OCI-LY1 (cell line): Measurements from ENCODE around the gene SHC3.

ENCODE experiments used
- CTCF ChIP-seq: fragments of 200-600 bp; sonication (generic), shearing (Covaris generic); IDR thresholded peaks from 2 replicates; pipeline ENCODE4 v1.5.1; 2017; ENCODE audit warnings: mild to moderate bottlenecking, antibody characterized with exemption, low read length, moderate library complexity, mixed read lengths
- EZH2 ChIP-seq: fragments of 200-600 bp; sonication (generic), shearing (Covaris generic); IDR thresholded peaks from 2 replicates; pipeline ENCODE4 v1.8.0; 2017; ENCODE audit warnings: borderline replicate concordance, mixed run types, mild to moderate bottlenecking, antibody characterized with exemption, low read length, moderate library complexity, mixed read lengths

GRCh38 chr9:89135591-89136166 lies 42.9 kb downstream of the SHC3 start:
- TF ChIP-seq CTCF (no peak), EZH2 (no peak)
